GM06990 (cell line): Measurements from ENCODE around the gene EZH2.

Experiments
- DNase-seq: peaks from one replicate; pipeline ENCODE4 v3.0.0-alpha.2; 2011; ENCODE audit not compliant: insufficient read length; ENCODE audit errors: extremely low read depth
- H3K27me3 ChIP-seq: replicated peaks from 2 replicates; pipeline ENCODE4 v1.6.0; 2011; ENCODE audit warnings: low read length; ENCODE audit not compliant: control insufficient read depth, insufficient read depth
- H3K36me3 ChIP-seq: 2 replicates; pipeline ENCODE4 v1.5.1; 2011; ENCODE audit warnings: low read length; ENCODE audit not compliant: control insufficient read depth, insufficient read depth
- H3K4me3 ChIP-seq: replicated peaks from 2 replicates; pipeline ENCODE4 v1.5.1; 2011; ENCODE audit warnings: low read depth, mild to moderate bottlenecking, control low read depth, low read length
- TF ChIP-seq, protein P1 (sequence below): IDR thresholded peaks from 2 replicates; pipeline ENCODE4 v1.5.1; 2011; ENCODE audit warnings: low read length, control low read depth, mild to moderate bottlenecking, inconsistent platforms; ENCODE audit not compliant: insufficient read depth, poor library complexity, severe bottlenecking

Gene EZH2

DNA sequence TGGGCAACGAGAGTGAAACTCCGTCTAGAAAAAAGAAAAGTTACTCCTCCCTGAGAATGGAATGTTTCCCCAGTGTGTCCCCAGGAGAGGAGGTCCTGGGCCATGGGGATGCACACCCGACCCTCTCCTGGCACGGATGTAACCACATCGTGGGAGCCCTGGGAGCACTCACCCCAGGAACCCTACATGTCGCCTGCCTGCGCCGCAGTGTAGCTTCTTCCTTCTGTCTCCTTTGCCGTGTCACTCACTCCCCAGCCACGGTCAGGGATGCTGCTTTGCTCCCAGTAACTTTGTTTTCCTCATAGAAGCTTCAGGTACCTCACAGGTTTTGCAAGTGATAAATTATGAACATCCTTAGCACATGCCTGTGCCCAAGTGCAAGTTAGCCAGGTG, 82.0 kb downstream of the EZH2 start:
- Histone ChIP-seq H3K4me3 (no peak overlapping the region), H3K36me3 (peaks cover 24% of the 10 kb centered on the region), H3K27me3 (no peaks in the 10 kb centered on the region)
- TF ChIP-seq, protein P1, sequence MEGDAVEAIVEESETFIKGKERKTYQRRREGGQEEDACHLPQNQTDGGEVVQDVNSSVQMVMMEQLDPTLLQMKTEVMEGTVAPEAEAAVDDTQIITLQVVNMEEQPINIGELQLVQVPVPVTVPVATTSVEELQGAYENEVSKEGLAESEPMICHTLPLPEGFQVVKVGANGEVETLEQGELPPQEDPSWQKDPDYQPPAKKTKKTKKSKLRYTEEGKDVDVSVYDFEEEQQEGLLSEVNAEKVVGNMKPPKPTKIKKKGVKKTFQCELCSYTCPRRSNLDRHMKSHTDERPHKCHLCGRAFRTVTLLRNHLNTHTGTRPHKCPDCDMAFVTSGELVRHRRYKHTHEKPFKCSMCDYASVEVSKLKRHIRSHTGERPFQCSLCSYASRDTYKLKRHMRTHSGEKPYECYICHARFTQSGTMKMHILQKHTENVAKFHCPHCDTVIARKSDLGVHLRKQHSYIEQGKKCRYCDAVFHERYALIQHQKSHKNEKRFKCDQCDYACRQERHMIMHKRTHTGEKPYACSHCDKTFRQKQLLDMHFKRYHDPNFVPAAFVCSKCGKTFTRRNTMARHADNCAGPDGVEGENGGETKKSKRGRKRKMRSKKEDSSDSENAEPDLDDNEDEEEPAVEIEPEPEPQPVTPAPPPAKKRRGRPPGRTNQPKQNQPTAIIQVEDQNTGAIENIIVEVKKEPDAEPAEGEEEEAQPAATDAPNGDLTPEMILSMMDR: no peak
- no peak for DNase-seq

DNA sequence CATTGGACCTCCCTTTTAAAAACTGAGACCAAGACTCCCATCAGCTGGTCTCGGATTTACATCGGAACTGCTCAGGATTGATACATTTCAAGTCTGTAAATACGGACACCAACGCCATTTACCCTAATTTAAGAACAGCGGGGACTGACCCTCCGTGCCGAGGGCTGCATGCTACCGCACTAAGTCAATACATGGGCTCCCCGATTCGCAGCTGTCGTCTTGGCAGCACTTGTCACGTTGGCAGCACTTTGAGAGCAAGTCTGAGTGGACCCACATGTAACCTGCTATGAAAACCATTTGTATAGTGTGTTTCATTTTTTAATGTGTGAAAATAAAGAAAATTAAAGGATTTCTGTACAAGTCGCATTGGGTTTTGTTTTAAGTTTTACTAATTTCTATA, 83.4 kb downstream of the EZH2 start:
- no peak for DNase-seq
- TF ChIP-seq, protein P1: no peak
- H3K27me3 ChIP-seq: no peaks in the 10 kb centered on the region
- no peak overlapping the region for H3K4me3 ChIP-seq
- peaks cover 22% of the 10 kb centered on the region for H3K36me3 ChIP-seq

- Histone ChIP-seq H3K27me3 (no peaks in the 10 kb centered on the region), H3K36me3 (peaks cover 24% of the 10 kb centered on the region), H3K4me3 (no peak overlapping the region)
- TF ChIP-seq, protein P1: no peak
- DNase-seq: no peak
These were observed 84.1 kb downstream of the EZH2 start for GRCh38 chr7:148799893-148800555.

GRCh38 chr7:148796841-148797240, 87.2 kb downstream of the EZH2 start:
- Histone ChIP-seq H3K27me3 (no peaks in the 10 kb centered on the region), H3K36me3 (peaks cover 24% of the 10 kb centered on the region), H3K4me3 (no peak overlapping the region)
- TF ChIP-seq, protein P1: no peak
- DNase-seq: no peak

DNA sequence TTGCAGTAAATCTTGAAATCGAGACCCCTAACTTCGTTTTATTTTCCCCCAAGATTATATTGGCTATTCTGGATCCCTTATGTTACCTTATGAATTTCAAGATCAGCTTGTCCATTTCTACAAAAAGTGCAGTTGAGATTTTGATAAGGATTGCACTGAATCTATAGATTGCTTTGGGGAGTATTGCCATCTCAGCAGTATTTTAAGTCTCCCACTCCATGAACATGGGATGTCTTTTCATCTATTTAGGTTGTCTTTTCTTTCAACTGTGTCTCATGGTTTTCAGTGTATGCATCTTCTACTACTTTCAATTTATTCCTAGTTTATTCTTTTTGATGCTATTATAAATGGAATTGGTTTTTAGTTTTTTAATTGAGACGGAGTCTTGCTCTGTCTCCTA, 89.6 kb downstream of the EZH2 start:
- TF ChIP-seq, protein P1: no peak

GRCh38 chr7:148793590-148793989, 90.5 kb downstream of the EZH2 start:
- no peak for DNase-seq
- Histone ChIP-seq H3K36me3 (peaks cover 16% of the 10 kb centered on the region), H3K27me3 (no peaks in the 10 kb centered on the region), H3K4me3 (no peak overlapping the region)
- TF ChIP-seq, protein P1: no peak

More for the DNA sequence above, 89.6 kb downstream of the EZH2 start:
- no peak for DNase-seq
- H3K27me3 ChIP-seq: no peaks in the 10 kb centered on the region
- no peak overlapping the region for H3K4me3 ChIP-seq
- H3K36me3 ChIP-seq: peaks cover 15% of the 10 kb centered on the region
